SK-N-SH (cell line): ENCODE measurements around the gene SKIC8.
A peak's percentile ranks its signal among the peaks of the same experiment; 100 is the strongest.

Experiments
- CHD2 ChIP-seq: fragments of 150-350 bp; IDR thresholded peaks from 2 replicates; pipeline ENCODE4 v1.6.1; 2018; ENCODE audit warnings: low read length; ENCODE audit not compliant: partially characterized antibody
- EZH2phosphoT487 ChIP-seq: fragments of 200-600 bp; sonication (generic); IDR thresholded peaks from 2 replicates; pipeline ENCODE4 v1.6.1; 2017; ENCODE audit warnings: low read depth, mixed run types, mild to moderate bottlenecking, antibody characterized with exemption, moderate library complexity, borderline replicate concordance
- FOXJ3 ChIP-seq: sonication (generic); formaldehyde crosslinking; IDR thresholded peaks from 2 replicates; pipeline ENCODE4 v1.5.1; 2020; ENCODE audit warnings: mild to moderate bottlenecking, missing genetic modification reagents
- GABPA ChIP-seq: IDR thresholded peaks from 2 replicates; pipeline ENCODE4 v1.4.0; 2012; ENCODE audit warnings: low read depth, mild to moderate bottlenecking
- GATA2 ChIP-seq: sonication (generic); formaldehyde crosslinking; IDR thresholded peaks from 2 replicates; pipeline ENCODE4 v1.5.0; 2020; ENCODE audit warnings: mild to moderate bottlenecking, missing genetic modification reagents
- RAD21 ChIP-seq: IDR thresholded peaks from 2 replicates; pipeline ENCODE4 v1.6.1; 2012; ENCODE audit warnings: mild to moderate bottlenecking, low read length
- RCOR1 ChIP-seq: fragments of 150-350 bp; IDR thresholded peaks from 2 replicates; pipeline ENCODE4 v1.6.1; 2017; ENCODE audit warnings: antibody characterized with exemption, low read length
- SIN3A ChIP-seq: IDR thresholded peaks from 2 replicates; pipeline ENCODE4 v1.6.1; 2012; ENCODE audit warnings: low read depth, mild to moderate bottlenecking, low read length, moderate library complexity, borderline replicate concordance
- SMC3 ChIP-seq: IDR thresholded peaks from 2 replicates; pipeline ENCODE4 v1.6.1; 2012; ENCODE audit warnings: low read depth, low read length, improper control_type of control experiment
- YY1 ChIP-seq: IDR thresholded peaks from 2 replicates; pipeline ENCODE4 v1.4.0; 2012; ENCODE audit warnings: low read depth, mild to moderate bottlenecking
- TF ChIP-seq, protein P1 (sequence below): fragments of 200-600 bp; sonication (generic); IDR thresholded peaks from 2 replicates; pipeline ENCODE4 v1.6.1; 2017; ENCODE audit warnings: antibody characterized with exemption, mild to moderate bottlenecking, moderate library complexity
- TF ChIP-seq, protein P2 (sequence below): fragments of 150-350 bp; IDR thresholded peaks from 2 replicates; pipeline ENCODE4 v1.6.1; 2017; ENCODE audit warnings: antibody characterized with exemption, low read length, low read depth, borderline replicate concordance
- TF ChIP-seq, protein P3 (sequence below): IDR thresholded peaks from 2 replicates; pipeline ENCODE4 v1.4.0; 2012; ENCODE audit warnings: low read depth

DNA sequence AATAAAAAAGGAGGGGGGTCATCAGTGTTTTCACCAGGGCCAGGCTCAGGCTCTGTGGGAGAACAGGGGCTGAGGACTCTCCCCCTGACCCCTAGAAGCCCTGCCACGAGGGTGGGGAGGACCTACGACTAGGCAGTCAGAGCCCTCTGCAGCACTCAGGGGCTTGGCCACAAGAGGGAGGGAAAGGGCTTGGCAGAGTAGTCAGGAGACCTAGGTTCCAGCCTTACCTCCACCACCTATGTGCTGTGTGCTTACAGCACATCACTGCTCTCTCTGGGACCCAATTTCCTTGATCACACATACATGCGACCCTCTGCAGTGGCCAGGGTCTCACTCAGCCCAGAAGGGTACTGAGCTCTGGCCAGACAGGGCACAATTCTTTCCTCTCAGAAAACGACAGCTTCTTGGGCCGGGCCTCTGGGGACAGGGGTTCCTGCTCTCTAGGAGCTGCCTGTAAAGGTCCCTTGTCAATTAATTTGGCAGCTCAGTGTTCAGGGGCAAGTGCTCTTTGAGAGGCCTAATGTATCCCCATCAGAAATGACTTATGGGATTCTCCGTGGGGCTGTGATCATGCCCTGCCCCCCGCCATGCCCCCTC, 16.4 kb upstream of the SKIC8 start:
- TF ChIP-seq SMC3 = peak; percentile 59
- TF ChIP-seq RCOR1 = no peak
- TF ChIP-seq, protein P1, sequence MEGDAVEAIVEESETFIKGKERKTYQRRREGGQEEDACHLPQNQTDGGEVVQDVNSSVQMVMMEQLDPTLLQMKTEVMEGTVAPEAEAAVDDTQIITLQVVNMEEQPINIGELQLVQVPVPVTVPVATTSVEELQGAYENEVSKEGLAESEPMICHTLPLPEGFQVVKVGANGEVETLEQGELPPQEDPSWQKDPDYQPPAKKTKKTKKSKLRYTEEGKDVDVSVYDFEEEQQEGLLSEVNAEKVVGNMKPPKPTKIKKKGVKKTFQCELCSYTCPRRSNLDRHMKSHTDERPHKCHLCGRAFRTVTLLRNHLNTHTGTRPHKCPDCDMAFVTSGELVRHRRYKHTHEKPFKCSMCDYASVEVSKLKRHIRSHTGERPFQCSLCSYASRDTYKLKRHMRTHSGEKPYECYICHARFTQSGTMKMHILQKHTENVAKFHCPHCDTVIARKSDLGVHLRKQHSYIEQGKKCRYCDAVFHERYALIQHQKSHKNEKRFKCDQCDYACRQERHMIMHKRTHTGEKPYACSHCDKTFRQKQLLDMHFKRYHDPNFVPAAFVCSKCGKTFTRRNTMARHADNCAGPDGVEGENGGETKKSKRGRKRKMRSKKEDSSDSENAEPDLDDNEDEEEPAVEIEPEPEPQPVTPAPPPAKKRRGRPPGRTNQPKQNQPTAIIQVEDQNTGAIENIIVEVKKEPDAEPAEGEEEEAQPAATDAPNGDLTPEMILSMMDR = peak; percentile 38
- TF ChIP-seq, protein P2, sequence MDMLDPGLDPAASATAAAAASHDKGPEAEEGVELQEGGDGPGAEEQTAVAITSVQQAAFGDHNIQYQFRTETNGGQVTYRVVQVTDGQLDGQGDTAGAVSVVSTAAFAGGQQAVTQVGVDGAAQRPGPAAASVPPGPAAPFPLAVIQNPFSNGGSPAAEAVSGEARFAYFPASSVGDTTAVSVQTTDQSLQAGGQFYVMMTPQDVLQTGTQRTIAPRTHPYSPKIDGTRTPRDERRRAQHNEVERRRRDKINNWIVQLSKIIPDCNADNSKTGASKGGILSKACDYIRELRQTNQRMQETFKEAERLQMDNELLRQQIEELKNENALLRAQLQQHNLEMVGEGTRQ = no peak
- TF ChIP-seq EZH2phosphoT487 = no peak
- TF ChIP-seq, protein P3, sequence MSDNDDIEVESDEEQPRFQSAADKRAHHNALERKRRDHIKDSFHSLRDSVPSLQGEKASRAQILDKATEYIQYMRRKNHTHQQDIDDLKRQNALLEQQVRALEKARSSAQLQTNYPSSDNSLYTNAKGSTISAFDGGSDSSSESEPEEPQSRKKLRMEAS = no peak
- TF ChIP-seq CHD2 = no peak
- no peak for TF ChIP-seq FOXJ3 (CRISPR knock-in tag)
- peak; percentile 69 for TF ChIP-seq RAD21
- TF ChIP-seq YY1 = no peak
- TF ChIP-seq GABPA = no peak
- no peak for TF ChIP-seq GATA2 (CRISPR knock-in tag)
- no peak for TF ChIP-seq SIN3A
